HG03175 (cell line): ENCODE measurements around the gene JMJD7.

Experiments used
- ATAC-seq: cut with Tn5 transposase; IDR thresholded peaks from one replicate; pipeline ENCODE4 v1.9.1; 2021; ENCODE audit warnings: mild to moderate bottlenecking, moderate library complexity; ENCODE audit not compliant: unreplicated experiment

Gene JMJD7

GRCh38 chr15:41842229-41842628 lies 14.3 kb downstream of the JMJD7 start:
- ATAC-seq: no peak

DNA sequence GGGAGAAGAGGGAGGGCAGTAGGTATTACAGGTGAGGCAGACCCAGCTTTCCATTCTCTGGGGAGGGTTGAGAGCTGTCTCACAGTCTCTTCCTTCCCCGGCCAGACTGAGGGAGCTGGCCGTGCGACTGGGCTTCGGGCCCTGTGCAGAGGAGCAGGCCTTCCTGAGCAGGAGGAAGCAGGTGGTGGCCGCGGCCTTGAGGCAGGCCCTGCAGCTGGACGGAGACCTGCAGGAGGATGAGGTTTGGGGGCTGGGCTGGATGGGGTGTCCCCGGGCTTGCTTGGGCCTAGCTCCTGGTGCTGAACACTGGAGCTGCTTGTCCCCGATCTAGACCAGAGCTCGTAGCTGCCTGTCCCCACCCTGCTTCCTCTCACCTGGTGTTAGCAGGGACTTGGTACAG lies 15.7 kb downstream of the JMJD7 start:
- ATAC-seq: no peak

DNA sequence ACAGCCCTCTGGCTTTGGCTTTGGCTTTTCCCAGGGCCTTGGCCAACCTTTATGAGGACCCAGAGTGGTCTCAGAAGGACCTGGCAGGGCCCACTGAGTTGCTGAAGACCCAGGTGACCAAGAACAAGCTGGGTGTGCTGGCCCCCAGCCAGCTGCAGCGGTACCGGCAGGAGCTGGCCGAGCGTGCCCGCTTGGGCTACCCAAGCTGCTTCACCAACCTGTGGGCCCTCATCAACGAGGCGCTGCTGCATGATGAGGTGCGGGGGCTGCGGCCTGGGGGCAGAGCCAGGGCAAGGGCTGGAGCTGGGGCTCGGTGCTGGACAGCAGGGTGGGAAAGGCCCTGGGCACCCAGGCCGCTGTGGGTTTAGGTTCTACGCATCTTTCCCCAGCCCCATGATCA lies 16.9 kb downstream of the JMJD7 start:
- ATAC-seq: no peak

DNA sequence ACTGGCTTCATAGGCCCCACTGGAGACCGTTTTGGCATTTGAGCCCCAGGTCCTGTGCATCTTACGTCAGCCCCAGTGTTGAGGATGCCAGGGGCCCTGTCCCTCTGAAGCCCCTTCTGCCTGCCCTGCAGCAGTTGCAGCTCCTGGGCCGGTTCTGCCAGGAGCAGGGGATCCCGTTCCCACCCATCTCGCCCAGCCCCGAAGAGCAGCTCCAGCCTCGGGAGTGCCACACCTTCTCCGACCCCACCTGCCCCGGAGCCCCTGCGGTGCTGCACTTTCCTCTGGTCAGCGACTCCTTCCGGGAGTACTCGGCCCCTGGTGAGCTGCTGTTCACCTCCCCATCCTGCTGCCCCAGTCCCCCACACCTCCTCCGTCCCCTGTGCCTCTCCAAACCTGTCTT lies 19.3 kb downstream of the JMJD7 start:
- no peak for ATAC-seq

GRCh38 chr15:41847981-41848380 lies 20.1 kb downstream of the JMJD7 start:
- no peak for ATAC-seq

- ATAC-seq: no peak
Observed at GRCh38 chr15:41848631-41849030, 20.7 kb downstream of the JMJD7 start.

- ATAC-seq: no peak
Observed at GRCh38 chr15:41849204-41849603, 21.3 kb downstream of the JMJD7 start.

GRCh38 chr15:41849861-41850260 lies 22.0 kb downstream of the JMJD7 start:
- no peak for ATAC-seq

GRCh38 chr15:41850482-41851166 lies 22.7 kb downstream of the JMJD7 start:
- no peak for ATAC-seq

DNA sequence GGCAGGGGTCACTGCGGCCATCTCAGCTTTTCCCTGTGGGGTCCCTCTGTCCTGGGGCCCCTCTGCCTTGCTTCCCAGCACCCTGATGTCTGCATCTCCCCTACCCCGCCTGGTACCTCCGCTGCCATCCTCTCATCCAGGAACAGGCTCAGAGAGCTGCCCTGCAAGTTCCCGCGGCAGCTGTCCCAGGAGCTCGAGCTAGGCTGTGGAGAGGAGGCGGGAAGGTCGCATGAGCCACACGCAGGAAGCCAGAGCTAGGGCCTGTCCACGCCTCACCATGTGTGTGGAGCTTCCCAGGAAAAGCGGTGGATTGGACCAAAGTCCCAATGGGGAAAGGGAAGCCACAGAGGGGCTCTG lies 23.3 kb downstream of the JMJD7 start:
- ATAC-seq: no peak

- no peak for ATAC-seq
Observed at GRCh38 chr15:41851755-41852370, 24.0 kb downstream of the JMJD7 start.

GRCh38 chr15:41852736-41853590 lies 25.1 kb downstream of the JMJD7 start:
- ATAC-seq: no peak

DNA sequence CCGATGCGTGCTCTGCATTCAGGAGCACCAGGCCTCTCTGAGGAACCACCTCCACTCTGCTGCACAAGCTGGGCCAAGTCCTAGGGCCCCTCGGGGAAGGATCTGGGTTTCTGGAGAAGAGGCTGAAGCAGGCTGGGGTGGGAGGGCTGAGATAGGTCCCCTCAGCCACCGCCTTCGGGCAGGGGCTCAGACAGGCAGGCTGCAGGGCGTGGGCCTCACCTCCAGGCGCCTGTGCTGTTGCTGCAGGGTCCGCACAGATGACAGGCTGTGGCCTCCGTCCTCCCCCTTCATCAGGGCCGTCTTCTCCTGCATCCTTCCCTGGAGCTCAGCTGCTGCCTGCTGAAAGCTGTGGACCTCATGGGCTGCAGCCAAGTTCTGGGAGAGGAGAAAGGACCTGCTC lies 25.9 kb downstream of the JMJD7 start:
- ATAC-seq: no peak

- ATAC-seq: no peak
Observed at GRCh38 chr15:41854443-41854842, 26.6 kb downstream of the JMJD7 start.

DNA sequence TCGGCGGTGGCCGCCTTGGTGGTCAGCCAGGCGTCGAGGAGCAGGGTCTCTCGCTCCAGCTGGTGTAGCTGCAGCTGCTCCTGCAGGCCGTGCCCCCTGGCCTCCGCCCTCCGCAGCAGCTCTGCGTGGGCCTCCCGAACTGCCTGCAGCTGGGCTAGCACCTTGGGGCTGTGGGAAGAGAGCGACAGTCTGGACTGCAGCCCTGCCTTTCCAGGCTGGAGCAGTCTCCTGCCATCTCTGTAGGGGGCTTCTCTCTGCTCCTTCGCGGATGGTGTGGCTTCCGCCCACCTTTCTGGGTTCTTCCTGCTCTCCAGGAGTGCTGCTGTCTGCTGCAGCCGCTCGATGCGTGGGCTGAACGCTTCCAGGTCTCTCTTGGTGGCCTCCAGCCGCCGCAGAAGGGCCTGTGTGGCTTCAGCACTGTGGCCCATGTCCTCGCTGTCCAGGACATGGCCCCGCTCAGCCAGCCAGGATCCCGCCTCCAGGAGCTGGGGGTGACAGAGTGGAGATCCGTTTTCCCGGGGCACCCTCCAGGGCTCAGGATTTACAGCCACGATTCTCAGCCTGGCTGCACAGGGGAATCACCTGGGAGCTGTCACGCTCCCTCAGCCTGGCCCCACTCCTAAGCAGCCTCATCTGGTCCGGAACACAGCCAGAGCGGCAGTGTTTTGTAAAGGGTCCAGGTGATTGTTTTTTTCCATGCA lies 27.5 kb downstream of the JMJD7 start:
- no peak for ATAC-seq

GRCh38 chr15:41856262-41856661 lies 28.4 kb downstream of the JMJD7 start:
- ATAC-seq: no peak

GRCh38 chr15:41856716-41857115 lies 28.8 kb downstream of the JMJD7 start:
- no peak for ATAC-seq

GRCh38 chr15:41857316-41857715 lies 29.4 kb downstream of the JMJD7 start:
- no peak for ATAC-seq

GRCh38 chr15:41858756-41859155 lies 30.9 kb downstream of the JMJD7 start:
- no peak for ATAC-seq

- no peak for ATAC-seq
Observed at GRCh38 chr15:41860049-41860828, 32.3 kb downstream of the JMJD7 start.
